Endothelial cell (in vitro differentiated cells): ENCODE data around the gene CSF2RB. TPM values are rescaled to one million over a fixed set of nuclear protein-coding genes. Genes with fewer than 3 reads are reported as not detected.

ENCODE experiments used
- DNase-seq: peaks from one replicate; pipeline ENCODE4 v3.0.0; 2021; ENCODE audit warnings: low spot score
- H3K27ac Mint-ChIP-seq: one replicate; pipeline ENCODE4 v1.8.0; 2021; ENCODE audit warnings: mixed read lengths, inconsistent platforms; ENCODE audit not compliant: unreplicated experiment
- H3K27me3 Mint-ChIP-seq: one replicate; pipeline ENCODE4 v1.8.0; 2021; ENCODE audit warnings: mild to moderate bottlenecking, moderate library complexity, mixed read lengths, inconsistent platforms; ENCODE audit not compliant: unreplicated experiment
- H3K36me3 Mint-ChIP-seq: one replicate; pipeline ENCODE4 v1.8.0; 2021; ENCODE audit warnings: mild to moderate bottlenecking, low read depth, mixed read lengths, inconsistent platforms; ENCODE audit not compliant: unreplicated experiment
- H3K4me1 Mint-ChIP-seq: one replicate; pipeline ENCODE4 v1.8.0; 2021; ENCODE audit warnings: mild to moderate bottlenecking, mixed read lengths, inconsistent platforms; ENCODE audit not compliant: unreplicated experiment
- H3K4me3 Mint-ChIP-seq: one replicate; pipeline ENCODE4 v1.8.0; 2021; ENCODE audit warnings: mild to moderate bottlenecking, mixed read lengths, inconsistent platforms; ENCODE audit not compliant: unreplicated experiment
- H3K9me3 Mint-ChIP-seq: one replicate; pipeline ENCODE4 v1.8.0; 2021; ENCODE audit warnings: mixed read lengths, inconsistent platforms; ENCODE audit not compliant: unreplicated experiment
- CTCF ChIP-seq: fragments of 200-600 bp; sonication (generic); IDR thresholded peaks from one replicate; pipeline ENCODE4 v1.5.0; 2021; ENCODE audit warnings: antibody characterized with exemption; ENCODE audit not compliant: unreplicated experiment
- total RNA-seq: library from RNA; stranded (reverse); fragmentation: NEBNext Ultra II Directional; extraction: Animal tissue kit (Norgen Biotek cat#: 25700); gene quantifications from one replicate; pipeline ENCODE4 v1.2.1, GENCODE V29; 2021; ENCODE audit not compliant: unreplicated experiment

CSF2RB gene
- total RNA-seq, 1 donor from 2014 or later, result 12.0 TPM

DNA sequence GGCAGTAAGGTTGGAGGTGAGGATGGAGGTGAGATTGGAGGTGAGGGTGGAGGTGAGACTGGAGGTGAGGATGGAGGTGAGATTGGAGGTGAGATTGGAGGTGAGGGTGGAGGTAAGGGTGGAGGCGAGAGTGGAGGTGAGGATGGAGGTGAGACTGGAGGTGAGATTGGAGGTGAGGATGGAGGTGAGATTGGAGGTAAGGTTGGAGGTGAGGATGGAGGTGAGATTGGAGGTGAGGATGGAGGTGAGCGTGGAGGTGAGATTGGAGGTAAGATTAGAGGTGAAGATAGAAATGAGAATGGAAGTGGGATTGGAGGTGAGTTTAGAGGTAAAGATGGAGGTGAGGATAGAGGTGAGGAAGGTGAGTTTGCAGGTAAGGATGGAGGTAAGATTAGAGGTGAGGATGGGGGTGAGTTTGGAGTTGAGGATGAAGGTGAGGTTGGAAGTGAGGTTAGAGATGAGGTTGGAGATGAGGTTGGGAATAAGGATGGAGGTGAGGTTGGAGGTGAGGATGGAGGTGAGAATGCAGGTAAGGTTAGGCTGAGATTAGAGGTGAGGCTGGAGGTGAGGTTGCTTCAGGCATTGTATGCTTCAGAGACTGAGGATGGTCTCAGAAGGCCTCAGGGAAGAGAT is 40.4 kb upstream of the CSF2RB start:
- H3K4me1 Mint-ChIP-seq, result peaks cover 9% of the 10 kb centered on the region
- no peak overlapping the region for H3K4me3 Mint-ChIP-seq
- no peak overlapping the region for H3K27ac Mint-ChIP-seq
- TF ChIP-seq CTCF, result no peak
- no peaks in the 10 kb centered on the region for H3K36me3 Mint-ChIP-seq
- DNase-seq, result no peak
- no peaks in the 10 kb centered on the region for H3K9me3 Mint-ChIP-seq
- H3K27me3 Mint-ChIP-seq, result peaks cover 10% of the 10 kb centered on the region

- peak; percentile 34 for DNase-seq
- Mint-ChIP-seq H3K27ac (no peak overlapping the region), H3K4me1 (peaks cover 17% of the 10 kb centered on the region), H3K9me3 (no peaks in the 10 kb centered on the region), H3K36me3 (no peaks in the 10 kb centered on the region), H3K27me3 (peaks cover 8% of the 10 kb centered on the region), H3K4me3 (no peak overlapping the region)
- TF ChIP-seq CTCF, result no peak
Observed at GRCh38 chr22:36873614-36874308, 39.7 kb upstream of the CSF2RB start.

- Mint-ChIP-seq H3K27ac (no peak overlapping the region), H3K36me3 (no peaks in the 10 kb centered on the region), H3K4me1 (peaks cover 22% of the 10 kb centered on the region), H3K9me3 (no peaks in the 10 kb centered on the region), H3K27me3 (peaks cover 8% of the 10 kb centered on the region), H3K4me3 (no peak overlapping the region)
- TF ChIP-seq CTCF, result no peak
- DNase-seq, result no peak
Observed at GRCh38 chr22:36874309-36874696, 39.1 kb upstream of the CSF2RB start.

GRCh38 chr22:36874736-36875135 is 38.7 kb upstream of the CSF2RB start:
- no peaks in the 10 kb centered on the region for H3K36me3 Mint-ChIP-seq
- no peak overlapping the region for H3K27ac Mint-ChIP-seq
- H3K9me3 Mint-ChIP-seq, result no peaks in the 10 kb centered on the region
- DNase-seq, result no peak
- H3K27me3 Mint-ChIP-seq, result peaks cover 8% of the 10 kb centered on the region
- no peak for TF ChIP-seq CTCF
- no peak overlapping the region for H3K4me3 Mint-ChIP-seq
- H3K4me1 Mint-ChIP-seq, result peaks cover 22% of the 10 kb centered on the region

DNA sequence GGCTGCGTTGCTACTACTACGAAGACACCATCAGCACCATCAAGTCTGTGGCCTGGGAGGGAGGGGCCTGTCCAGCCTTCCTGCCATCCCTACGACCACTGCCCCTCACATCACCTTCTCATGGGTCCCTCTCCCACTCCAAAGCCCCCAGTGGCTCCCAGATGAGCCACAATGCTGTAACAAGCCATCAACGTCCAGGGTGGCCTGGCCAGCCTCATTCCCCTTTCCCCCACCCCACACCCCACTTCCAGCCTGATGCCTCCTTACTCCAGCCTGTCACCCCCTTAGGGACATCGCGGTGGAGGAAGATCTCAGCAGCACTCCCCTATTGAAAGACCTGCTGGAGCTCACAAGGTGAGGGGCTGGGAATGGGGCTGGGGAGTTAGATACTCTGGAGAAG is 37.7 kb upstream of the CSF2RB start:
- Mint-ChIP-seq H3K36me3 (no peaks in the 10 kb centered on the region), H3K4me1 (peaks cover 22% of the 10 kb centered on the region), H3K9me3 (no peaks in the 10 kb centered on the region), H3K27ac (no peak overlapping the region), H3K27me3 (peaks cover 8% of the 10 kb centered on the region), H3K4me3 (no peak overlapping the region)
- DNase-seq, result no peak
- no peak for TF ChIP-seq CTCF
